K562 (cell line): ENCODE measurements around the gene MTF1. TPM values are rescaled to one million over a fixed set of nuclear protein-coding genes. Genes with fewer than 3 reads are reported as not detected.
A peak's percentile ranks its signal among the peaks of the same experiment; 100 is the strongest.

Experiments
- AFF1 ChIP-seq, 2 experiments: fragments of 450-650 bp; IDR thresholded peaks; 2 replicates each; pipeline ENCODE4 v1.6.1; 2018; ENCODE audit warnings: mild to moderate bottlenecking in 2 of 2, low read depth in 1 of 2; ENCODE audit not compliant: partially characterized antibody in 2 of 2
- CXXC5 ChIP-seq: fragments of 250-450 bp; sonication (Bioruptor Pico); IDR thresholded peaks from 2 replicates; pipeline ENCODE4 v1.8.0; 2022; ENCODE audit warnings: inconsistent platforms, mild to moderate bottlenecking, moderate library complexity
- ELF2 ChIP-seq: fragments of 250-450 bp; sonication (Bioruptor Pico); IDR thresholded peaks from 2 replicates; pipeline ENCODE4 v1.5.0; 2021; ENCODE audit warnings: mild to moderate bottlenecking
- ETS1 ChIP-seq: conservative IDR thresholded peaks from 2 replicates; pipeline ENCODE4 v1.6.1; 2011; ENCODE audit warnings: low read depth, mild to moderate bottlenecking, low read length; ENCODE audit not compliant: control insufficient read depth
- FOXA1 ChIP-seq: fragments of 450-650 bp; IDR thresholded peaks from 2 replicates; pipeline ENCODE4 v1.6.1; 2016; ENCODE audit warnings: mild to moderate bottlenecking, borderline replicate concordance
- NCOA1 ChIP-seq: fragments of 450-650 bp; IDR thresholded peaks from 2 replicates; pipeline ENCODE4 v1.6.1; 2016; ENCODE audit warnings: low read depth
- TOE1 ChIP-seq, 2 experiments: fragments of 450-650 bp in 1 of 2; sonication (generic) in 1 of 2; formaldehyde crosslinking in 1 of 2; IDR thresholded peaks; 2 replicates each; pipeline versions ENCODE4 v1.7.1 to v1.8.0; 2016 to 2022; ENCODE audit warnings: borderline replicate concordance in 2 of 2, mild to moderate bottlenecking in 2 of 2, antibody characterized with exemption in 1 of 2, inconsistent platforms in 1 of 2, low read depth in 1 of 2, missing genetic modification reagents in 1 of 2, moderate library complexity in 1 of 2
- ZBTB12 ChIP-seq: fragments of 250-450 bp; sonication (Bioruptor Pico); IDR thresholded peaks from 2 replicates; pipeline ENCODE4 v1.4.0; 2020
- ZNF592 ChIP-seq: fragments of 450-650 bp; IDR thresholded peaks from 2 replicates; pipeline ENCODE4 v1.6.1; 2017; ENCODE audit warnings: antibody characterized with exemption, mild to moderate bottlenecking
- polyA plus RNA-seq, 8 experiments: library from polyadenylated mRNA; depleted of rRNA in 4 of 8; stranded (reverse) in 5 of 8; unstranded in 3 of 8; fragments of >200 nt; fragmentation: Nextera tagmentation in 2 of 8; fragmentation: Illumina TruSeq in 1 of 8; extraction: Ambion mirVana in 2 of 8; extraction: Trizol in 1 of 8; gene quantifications; 2 replicates each; pipeline versions ENCODE4 v1.2.1 to v1.2.3, GENCODE V29; 2011 to 2014; ENCODE audit warnings: inconsistent platforms in 1 of 8, missing spikeins in 1 of 8
- total RNA-seq, 7 experiments: library from RNA; depleted of rRNA in 6 of 7; stranded (reverse); fragments of >200 nt in 6 of 7; fragmentation: Illumina TruSeq in 2 of 7; extraction: Trizol in 2 of 7; gene quantifications; 2 replicates each; pipeline versions ENCODE4 v1.2.1 to v1.2.3, GENCODE V29; 2011 to 2021; ENCODE audit warnings: low replicate concordance in 1 of 7

The MTF1 gene
- total and polyA plus RNA-seq, 9 of the 15 experiments (the other 6 are each of a cell fraction or from before 2014, with no cell fraction given) = 1.1 to 12.2 (median 4.3) TPM

GRCh38 chr1:37865348-37866120 lies 6.1 kb upstream of the MTF1 start (continued):
- TF ChIP-seq TOE1 (IDR thresholded peaks at IDR 0.05; ENCODE audit: borderline replicate concordance) (no peak), TOE1 (CRISPR knock-in tag; IDR thresholded peaks at IDR 0.05; ENCODE audit: borderline replicate concordance, low read depth) (no peak), CXXC5 (CRISPR knock-in tag) (no peak), ETS1 (no peak), AFF1 (IDR thresholded peaks at IDR 0.05; ENCODE audit: low read depth in 1 of 2, partially characterized antibody in 2 of 2) (no peak), ELF2 (CRISPR knock-in tag) (no peak), NCOA1 (no peak), FOXA1 (no peak), ZNF592 (0 out of 2 replicates have a peak, but pooled peaks have one; percentile 44), ZBTB12 (CRISPR knock-in tag) (no peak)
